Epithelial cell of proximal tubule (primary cell): Measurements from ENCODE around the gene ZG16B. TPM values are rescaled to one million over a fixed set of nuclear protein-coding genes. Genes with fewer than 3 reads are reported as not detected.

ENCODE experiments used
- DNase-seq: peaks from one replicate; pipeline ENCODE4 v3.0.0-alpha.2; 2011; ENCODE audit warnings: low read depth
- H3K4me3 ChIP-seq: 2 replicates; pipeline ENCODE4 v1.5.1; 2011; ENCODE audit warnings: low read depth, mild to moderate bottlenecking, low read length
- CTCF ChIP-seq: conservative IDR thresholded peaks from 2 replicates; pipeline ENCODE4 v1.5.1; 2012; ENCODE audit warnings: low read depth, mild to moderate bottlenecking, low read length
- total RNA-seq: library from RNA; depleted of rRNA; stranded (reverse); fragments of >200 nt; gene quantifications from 2 replicates; pipeline ENCODE4 v1.2.3, GENCODE V29; 2015

ZG16B gene
- total RNA-seq, 1 donor from 2014 or later, result 0.06 TPM

DNA sequence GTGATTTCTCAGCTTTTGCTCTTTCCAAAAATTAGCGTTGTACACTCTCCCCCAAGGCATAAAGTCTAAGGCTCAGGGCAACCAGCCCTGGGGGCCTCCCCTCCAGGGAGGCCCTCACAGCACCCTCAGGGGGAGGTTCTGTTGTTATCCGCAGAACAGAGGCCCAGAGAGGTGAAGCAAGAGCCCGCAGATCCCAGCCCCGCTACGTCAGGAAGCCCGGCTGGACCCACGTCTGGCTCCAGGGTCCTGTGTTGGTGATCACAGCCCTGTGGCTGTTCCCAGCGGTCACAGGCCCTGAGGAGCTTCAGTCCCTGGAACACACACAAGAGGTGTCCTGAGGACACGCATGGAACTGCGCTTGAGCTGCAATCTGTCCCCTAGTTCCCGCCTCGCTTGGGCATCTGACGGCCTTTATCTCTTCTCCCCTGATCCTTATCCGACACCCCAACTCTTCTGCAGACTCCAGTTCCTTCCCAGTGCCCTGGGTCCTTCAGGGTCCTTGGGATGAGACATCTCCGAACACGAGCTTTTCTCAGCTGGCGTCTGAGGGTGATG is 1.1 kb upstream of the ZG16B start:
- no peak for DNase-seq
- no peak overlapping the region for H3K4me3 ChIP-seq
- no peak for TF ChIP-seq CTCF

DNA sequence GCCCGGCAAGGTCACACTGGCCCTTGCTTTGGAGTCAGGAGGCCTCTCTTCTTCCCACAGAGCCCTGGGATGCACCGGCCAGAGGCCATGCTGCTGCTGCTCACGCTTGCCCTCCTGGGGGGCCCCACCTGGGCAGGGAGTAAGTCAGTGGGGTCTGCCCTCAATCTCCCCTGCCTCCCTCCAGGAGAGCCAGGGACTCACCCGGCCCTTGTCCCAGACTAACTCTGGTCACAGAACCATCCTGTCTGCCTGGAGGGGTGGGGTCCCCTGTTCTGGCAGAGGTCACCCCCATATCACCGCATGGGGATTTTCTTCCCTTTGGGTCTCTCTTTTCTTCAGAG is 222 bp downstream of the ZG16B start:
- no peak for TF ChIP-seq CTCF

GRCh38 chr16:2831203-2831602 is 1.1 kb downstream of the ZG16B start:
- no peak for TF ChIP-seq CTCF
- DNase-seq, result no peak
- no peak overlapping the region for H3K4me3 ChIP-seq

More for the DNA sequence above, 222 bp downstream of the ZG16B start:
- no peak overlapping the region for H3K4me3 ChIP-seq
- no peak for DNase-seq

DNA sequence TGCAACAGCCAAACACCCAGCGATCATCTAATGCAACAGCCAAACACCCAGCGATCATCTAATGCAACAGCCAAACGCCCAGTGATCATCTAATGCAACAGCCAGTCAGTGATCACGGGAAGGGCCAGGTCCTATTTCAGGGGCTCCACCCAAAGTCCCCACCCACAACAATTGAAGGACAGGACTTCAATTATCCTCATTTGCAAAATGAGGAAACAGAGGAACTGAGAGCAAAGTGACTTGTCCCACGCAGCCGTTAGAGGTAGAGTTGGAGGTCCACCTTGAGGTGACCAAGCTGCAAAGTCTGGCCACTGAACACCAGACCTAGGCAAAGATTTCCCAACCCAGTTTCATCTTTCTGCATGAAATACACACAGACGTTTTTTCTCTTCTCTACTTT is 3.7 kb downstream of the ZG16B start:
- no peak overlapping the region for H3K4me3 ChIP-seq
- DNase-seq, result no peak
- no peak for TF ChIP-seq CTCF

DNA sequence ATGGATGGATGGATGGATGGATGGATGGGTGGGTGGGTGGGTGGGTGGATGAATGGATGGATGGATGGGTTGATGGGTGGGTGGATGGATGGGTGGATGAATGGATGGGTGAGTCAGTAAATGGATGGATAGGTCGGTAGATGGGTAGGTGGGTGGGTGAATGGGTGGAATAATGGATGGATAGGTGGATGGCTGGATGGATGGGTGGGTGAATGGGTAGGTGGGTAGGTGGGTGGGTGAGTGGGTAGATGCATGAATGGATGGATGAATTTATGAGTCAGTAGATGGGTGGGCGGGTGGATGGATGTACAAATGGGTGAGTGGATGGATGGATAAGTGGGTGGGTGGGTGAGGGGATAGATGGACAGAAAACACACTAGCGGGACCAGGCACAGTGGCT is 4.9 kb downstream of the ZG16B start:
- no peak for TF ChIP-seq CTCF
- H3K4me3 ChIP-seq, result no peak overlapping the region
- no peak for DNase-seq

GRCh38 chr16:2835638-2836493 is 5.8 kb downstream of the ZG16B start:
- TF ChIP-seq CTCF, result no peak
- DNase-seq, result peak; percentile 93
- H3K4me3 ChIP-seq, result peak overlapping the region; percentile 17
